ENCODE data around the gene AHCYL1.

DNA sequence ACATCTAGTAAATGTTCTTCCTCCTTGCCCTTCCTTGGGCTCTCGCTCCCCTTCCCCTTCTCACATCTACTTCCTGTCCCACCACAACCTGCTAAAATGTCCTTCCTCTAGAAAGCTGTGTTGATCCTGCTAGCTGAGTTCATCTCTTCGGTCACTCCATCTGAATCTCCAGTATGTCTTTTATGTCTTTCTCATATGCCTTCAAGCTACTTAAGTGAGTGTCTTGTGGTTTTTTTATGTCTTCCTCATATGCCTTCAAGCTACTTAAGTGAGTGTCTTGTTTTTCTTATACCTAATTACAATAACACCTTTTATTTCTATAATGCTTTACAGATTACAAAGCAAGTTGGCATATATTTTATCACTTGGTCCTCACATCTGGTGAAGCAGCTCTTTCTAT is 40.0 kb upstream of the AHCYL1 start:
- TF ChIP-seq CTCF (IDR thresholded peaks at IDR 0.05) (no peak), POLR2A (IDR thresholded peaks at IDR 0.05) (no peak), POLR2AphosphoS5 (IDR thresholded peaks at IDR 0.05) (no peak)

Measured in sigmoid colon (tissue), 4 donors.